ENCODE results near the gene KAZN. TPM values are rescaled to one million over a fixed set of nuclear protein-coding genes. Genes with fewer than 3 reads are reported as not detected.
A peak's percentile ranks its signal among the peaks of the same experiment; 100 is the strongest.

Gene KAZN
- total and polyA plus RNA-seq, 4 donors = 17.8 to 54.0 (median 38.4) TPM

DNA sequence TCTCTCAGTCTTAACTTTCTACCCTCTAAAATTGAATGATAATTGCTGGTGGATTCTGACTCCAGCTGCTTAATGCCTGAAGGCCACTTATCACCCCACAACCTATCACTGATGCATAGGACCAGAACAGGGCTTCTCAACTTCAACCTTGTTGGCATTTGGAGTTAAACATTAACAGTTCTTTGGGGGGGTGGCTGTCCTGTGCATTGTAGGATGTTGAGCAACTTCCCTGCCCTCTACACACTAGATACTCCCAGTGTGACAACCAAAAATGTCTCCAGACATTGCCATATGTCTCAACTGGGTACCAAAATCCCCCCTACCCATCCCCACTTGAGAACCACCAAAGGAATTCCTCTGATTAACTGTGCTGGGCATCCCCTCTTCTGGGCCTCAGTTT lies 279.6 kb downstream of the KAZN start:
- Histone ChIP-seq H3K27ac (ENCODE audit: low read depth, low read length) (no peak overlapping the region), H3K4me3 (ENCODE audit: low read depth, low read length) (no peak overlapping the region), H3K9me3 (ENCODE audit: control insufficient read depth, insufficient read depth, low read length) (no peaks in the 10 kb centered on the region), H3K4me1 (ENCODE audit: control insufficient read depth, insufficient read depth, low read length) (peaks cover 12% of the 10 kb centered on the region), H3K27me3 (ENCODE audit: control insufficient read depth, insufficient read depth, low read length) (no peaks in the 10 kb centered on the region), H3K36me3 (ENCODE audit: control insufficient read depth, insufficient read depth, low read length) (no peaks in the 10 kb centered on the region)
- DNase-seq (ENCODE audit: low read depth in 4 of 6, low spot score in 6 of 6) = no peak

- WGBS (ENCODE audit: insufficient coverage) = 100% methylated on average over 2 of the region's 6 CpGs
- Histone ChIP-seq H3K36me3 (ENCODE audit: control insufficient read depth, insufficient read depth, low read length) (no peaks in the 10 kb centered on the region), H3K27ac (ENCODE audit: low read depth, low read length) (no peak overlapping the region), H3K4me1 (ENCODE audit: control insufficient read depth, insufficient read depth, low read length) (peaks cover 12% of the 10 kb centered on the region), H3K4me3 (ENCODE audit: low read depth, low read length) (no peak overlapping the region), H3K9me3 (ENCODE audit: control insufficient read depth, insufficient read depth, low read length) (no peaks in the 10 kb centered on the region), H3K27me3 (ENCODE audit: control insufficient read depth, insufficient read depth, low read length) (no peaks in the 10 kb centered on the region)
- no peak for DNase-seq (ENCODE audit: low read depth in 4 of 6, low spot score in 6 of 6)
Observed at GRCh38 chr1:14878951-14879350, 280.5 kb downstream of the KAZN start.

DNA sequence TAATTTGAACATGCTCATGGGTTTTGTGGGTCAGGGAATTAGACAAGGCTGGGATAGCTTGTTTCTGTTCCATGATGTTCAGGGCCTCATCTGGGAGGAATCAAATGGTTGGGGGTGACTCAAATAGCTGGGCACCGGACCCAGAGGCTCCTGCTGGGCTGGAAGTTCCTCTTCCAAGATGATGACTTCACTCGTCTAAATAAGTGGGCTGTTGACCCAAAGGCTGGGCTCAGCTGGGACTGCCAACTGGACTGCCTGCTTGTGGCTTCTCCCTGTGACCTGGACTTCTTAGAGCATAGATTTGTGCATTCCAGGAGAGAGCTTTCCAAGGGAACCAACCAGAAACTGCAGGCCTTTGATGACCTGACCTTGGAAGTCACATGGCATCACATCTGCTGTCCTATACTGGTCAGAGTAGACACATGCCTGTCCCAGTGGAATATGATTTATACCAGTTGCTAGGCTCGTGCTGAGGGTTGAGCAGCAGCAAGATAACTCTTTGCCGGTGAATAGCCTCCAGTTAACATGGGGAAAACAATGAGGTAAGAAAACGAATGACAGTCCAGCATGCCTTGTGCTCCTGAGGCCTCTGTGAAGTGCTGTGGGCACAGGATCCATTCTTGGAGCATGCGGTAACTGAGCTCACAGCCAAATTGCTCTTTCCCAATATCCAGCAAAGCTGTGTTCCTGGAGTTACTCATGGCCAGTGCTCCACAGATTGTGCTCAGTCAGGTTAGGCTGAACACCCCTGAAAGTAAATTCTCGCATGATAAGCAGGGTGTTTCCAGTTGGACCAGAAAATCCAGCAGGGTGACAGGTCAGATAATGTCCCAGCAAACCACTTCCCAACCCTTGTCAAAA lies 282.2 kb downstream of the KAZN start:
- Histone ChIP-seq H3K27me3 (ENCODE audit: control insufficient read depth, insufficient read depth, low read length) (no peaks in the 10 kb centered on the region), H3K36me3 (ENCODE audit: control insufficient read depth, insufficient read depth, low read length) (no peaks in the 10 kb centered on the region), H3K4me1 (ENCODE audit: control insufficient read depth, insufficient read depth, low read length) (peaks cover 11% of the 10 kb centered on the region), H3K9me3 (ENCODE audit: control insufficient read depth, insufficient read depth, low read length) (no peaks in the 10 kb centered on the region), H3K27ac (ENCODE audit: low read depth, low read length) (no peak overlapping the region), H3K4me3 (ENCODE audit: low read depth, low read length) (no peak overlapping the region)
- 57% methylated on average over 7 of the region's 7 CpGs for WGBS (ENCODE audit: insufficient coverage)
- peak in 1 of 6 donors; percentile 34 for DNase-seq (ENCODE audit: low read depth in 4 of 6, low spot score in 6 of 6)

GRCh38 chr1:14881775-14882672 lies 283.5 kb downstream of the KAZN start:
- 91% methylated on average over 5 of the region's 9 CpGs for WGBS (ENCODE audit: insufficient coverage)
- Histone ChIP-seq H3K36me3 (ENCODE audit: control insufficient read depth, insufficient read depth, low read length) (no peaks in the 10 kb centered on the region), H3K27ac (ENCODE audit: low read depth, low read length) (no peak overlapping the region), H3K9me3 (ENCODE audit: control insufficient read depth, insufficient read depth, low read length) (no peaks in the 10 kb centered on the region), H3K4me1 (ENCODE audit: control insufficient read depth, insufficient read depth, low read length) (peaks cover 6% of the 10 kb centered on the region), H3K4me3 (ENCODE audit: low read depth, low read length) (no peak overlapping the region), H3K27me3 (ENCODE audit: control insufficient read depth, insufficient read depth, low read length) (no peaks in the 10 kb centered on the region)
- no peak for DNase-seq (ENCODE audit: low read depth in 4 of 6, low spot score in 6 of 6)

- Histone ChIP-seq H3K36me3 (ENCODE audit: control insufficient read depth, insufficient read depth, low read length) (no peaks in the 10 kb centered on the region), H3K27ac (ENCODE audit: low read depth, low read length) (no peak overlapping the region), H3K27me3 (ENCODE audit: control insufficient read depth, insufficient read depth, low read length) (no peaks in the 10 kb centered on the region), H3K9me3 (ENCODE audit: control insufficient read depth, insufficient read depth, low read length) (no peaks in the 10 kb centered on the region), H3K4me1 (ENCODE audit: control insufficient read depth, insufficient read depth, low read length) (peaks cover 12% of the 10 kb centered on the region), H3K4me3 (ENCODE audit: low read depth, low read length) (no peak overlapping the region)
- 79% methylated on average over 12 of the region's 15 CpGs for WGBS (ENCODE audit: insufficient coverage)
- no peak for DNase-seq (ENCODE audit: low read depth in 4 of 6, low spot score in 6 of 6)
Observed at GRCh38 chr1:14884614-14885175, 286.2 kb downstream of the KAZN start.

DNA sequence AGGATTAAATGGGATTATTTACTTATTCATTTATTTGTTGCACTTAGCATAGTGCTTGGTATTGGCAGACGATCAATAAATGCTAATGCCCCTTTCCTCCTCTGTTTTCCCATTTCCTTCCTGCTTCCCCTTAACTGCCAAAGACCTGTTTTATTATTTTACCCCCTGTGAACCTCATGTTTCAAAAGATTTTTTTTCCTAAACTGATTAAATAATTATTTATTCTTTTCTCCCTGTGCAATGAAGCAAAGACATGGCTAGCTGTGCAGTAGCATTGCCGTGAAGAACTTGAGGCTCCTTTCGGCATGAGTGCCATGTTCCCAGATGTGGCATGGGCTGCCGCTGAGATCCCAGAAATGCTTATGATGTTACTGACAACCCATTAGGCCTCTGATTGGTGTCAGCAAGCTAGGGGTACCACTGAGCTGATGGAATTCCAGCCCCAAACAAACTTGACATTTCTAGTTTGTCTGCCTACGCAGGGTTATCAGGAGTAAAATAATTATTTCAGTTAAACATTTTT lies 288.6 kb downstream of the KAZN start:
- 70% methylated on average over 3 of the region's 5 CpGs for WGBS (ENCODE audit: insufficient coverage)
- no peak overlapping the region for H3K27ac ChIP-seq (ENCODE audit: low read depth, low read length)

GRCh38 chr1:14887764-14888350 lies 289.4 kb downstream of the KAZN start:
- Histone ChIP-seq H3K27ac (ENCODE audit: low read depth, low read length) (no peak overlapping the region), H3K9me3 (ENCODE audit: control insufficient read depth, insufficient read depth, low read length) (no peaks in the 10 kb centered on the region), H3K36me3 (ENCODE audit: control insufficient read depth, insufficient read depth, low read length) (no peaks in the 10 kb centered on the region), H3K4me1 (ENCODE audit: control insufficient read depth, insufficient read depth, low read length) (peaks cover 18% of the 10 kb centered on the region), H3K27me3 (ENCODE audit: control insufficient read depth, insufficient read depth, low read length) (no peaks in the 10 kb centered on the region), H3K4me3 (ENCODE audit: low read depth, low read length) (no peak overlapping the region)
- peak in 1 of 6 donors; percentile 86 for DNase-seq (ENCODE audit: low read depth in 4 of 6, low spot score in 6 of 6)
- 36% methylated on average over 10 of the region's 13 CpGs for WGBS (ENCODE audit: insufficient coverage)

More for the DNA sequence above, 288.6 kb downstream of the KAZN start:
- Histone ChIP-seq H3K4me3 (ENCODE audit: low read depth, low read length) (no peak overlapping the region), H3K4me1 (ENCODE audit: control insufficient read depth, insufficient read depth, low read length) (peaks cover 15% of the 10 kb centered on the region), H3K36me3 (ENCODE audit: control insufficient read depth, insufficient read depth, low read length) (no peaks in the 10 kb centered on the region), H3K27me3 (ENCODE audit: control insufficient read depth, insufficient read depth, low read length) (no peaks in the 10 kb centered on the region), H3K9me3 (ENCODE audit: control insufficient read depth, insufficient read depth, low read length) (no peaks in the 10 kb centered on the region)
- DNase-seq (ENCODE audit: low read depth in 4 of 6, low spot score in 6 of 6) = peak in 1 of 6 donors; percentile 46

DNA sequence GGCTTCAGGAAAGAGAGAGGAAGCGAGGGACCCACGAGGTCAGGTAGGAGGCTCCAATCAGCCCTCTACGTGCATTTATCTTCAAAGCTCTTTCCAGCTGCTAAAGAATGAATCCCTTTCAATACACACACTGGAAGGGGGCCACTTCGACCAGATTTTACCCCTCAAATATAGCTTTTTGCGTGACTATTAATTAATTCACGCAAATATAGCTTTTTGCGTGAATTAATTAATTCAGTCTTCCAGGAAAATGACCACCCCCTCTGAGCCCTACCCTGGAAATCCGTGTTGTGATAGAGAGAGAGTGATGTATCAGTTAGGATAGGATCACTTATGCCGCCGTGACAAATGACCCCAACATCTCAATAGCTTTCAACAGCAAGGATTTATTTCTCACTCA lies 289.9 kb downstream of the KAZN start:
- no peak for DNase-seq (ENCODE audit: low read depth in 4 of 6, low spot score in 6 of 6)
- Histone ChIP-seq H3K9me3 (ENCODE audit: control insufficient read depth, insufficient read depth, low read length) (no peaks in the 10 kb centered on the region), H3K4me3 (ENCODE audit: low read depth, low read length) (no peak overlapping the region), H3K4me1 (ENCODE audit: control insufficient read depth, insufficient read depth, low read length) (peaks cover 18% of the 10 kb centered on the region), H3K36me3 (ENCODE audit: control insufficient read depth, insufficient read depth, low read length) (no peaks in the 10 kb centered on the region), H3K27me3 (ENCODE audit: control insufficient read depth, insufficient read depth, low read length) (no peaks in the 10 kb centered on the region), H3K27ac (ENCODE audit: low read depth, low read length) (no peak overlapping the region)
- 66% methylated on average over 4 of the region's 10 CpGs for WGBS (ENCODE audit: insufficient coverage)

- DNase-seq (ENCODE audit: low read depth in 4 of 6, low spot score in 6 of 6) = peak in 1 of 6 donors; percentile 50
- 57% methylated on average over 11 of the region's 13 CpGs for WGBS (ENCODE audit: insufficient coverage)
- H3K4me3 ChIP-seq (ENCODE audit: low read depth, low read length) = no peak overlapping the region
- H3K27ac ChIP-seq (ENCODE audit: low read depth, low read length) = no peak overlapping the region
- H3K9me3 ChIP-seq (ENCODE audit: control insufficient read depth, insufficient read depth, low read length) = no peaks in the 10 kb centered on the region
- H3K4me1 ChIP-seq (ENCODE audit: control insufficient read depth, insufficient read depth, low read length) = peaks cover 29% of the 10 kb centered on the region
- H3K36me3 ChIP-seq (ENCODE audit: control insufficient read depth, insufficient read depth, low read length) = no peaks in the 10 kb centered on the region
- H3K27me3 ChIP-seq (ENCODE audit: control insufficient read depth, insufficient read depth, low read length) = no peaks in the 10 kb centered on the region
Observed at GRCh38 chr1:14889825-14890440, 291.4 kb downstream of the KAZN start.

Data from spinal cord (tissue), 10 donors.